Coronary artery (tissue), 2 donors: ENCODE data around the gene ATF7.

Source experiments
- DNase-seq: peaks from one replicate; pipeline ENCODE4 v3.0.0-alpha.2; 2017; ENCODE audit warnings: low spot score
- H3K27ac ChIP-seq, 2 donors: fragments of 200-600 bp; sonication (generic); one replicate each; pipeline ENCODE4 v1.5.1; 2016 to 2019
- H3K4me3 ChIP-seq: fragments of 200-600 bp; sonication (generic); 2 replicates; pipeline ENCODE4 v1.5.1; 2016; ENCODE audit warnings: mild to moderate bottlenecking, moderate library complexity
- TF ChIP-seq, protein P1 (sequence below): fragments of 200-600 bp; sonication (generic); IDR thresholded peaks from one replicate; pipeline ENCODE4 v1.5.1; 2019; ENCODE audit warnings: antibody characterized with exemption

Gene ATF7

DNA sequence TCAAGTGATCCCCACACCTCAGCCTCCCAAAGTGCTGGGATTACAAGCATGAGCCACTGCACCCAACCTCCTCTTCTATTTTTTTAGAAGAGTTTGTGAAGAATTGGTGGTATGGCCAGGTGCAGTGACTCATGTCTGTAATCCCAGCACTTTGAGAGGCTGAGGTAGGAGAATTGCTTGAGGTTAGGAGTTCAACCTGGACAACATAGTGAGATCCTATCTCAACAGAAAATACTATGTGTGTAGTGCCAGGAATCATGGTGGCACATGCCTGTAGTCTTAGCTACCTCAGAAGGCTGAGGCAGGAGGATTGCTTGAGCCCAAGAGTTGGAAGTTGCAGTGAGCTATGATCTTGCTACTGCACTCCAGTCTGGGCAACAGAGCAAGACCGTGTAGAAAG is 5.5 kb upstream of the ATF7 start:
- TF ChIP-seq, protein P1, sequence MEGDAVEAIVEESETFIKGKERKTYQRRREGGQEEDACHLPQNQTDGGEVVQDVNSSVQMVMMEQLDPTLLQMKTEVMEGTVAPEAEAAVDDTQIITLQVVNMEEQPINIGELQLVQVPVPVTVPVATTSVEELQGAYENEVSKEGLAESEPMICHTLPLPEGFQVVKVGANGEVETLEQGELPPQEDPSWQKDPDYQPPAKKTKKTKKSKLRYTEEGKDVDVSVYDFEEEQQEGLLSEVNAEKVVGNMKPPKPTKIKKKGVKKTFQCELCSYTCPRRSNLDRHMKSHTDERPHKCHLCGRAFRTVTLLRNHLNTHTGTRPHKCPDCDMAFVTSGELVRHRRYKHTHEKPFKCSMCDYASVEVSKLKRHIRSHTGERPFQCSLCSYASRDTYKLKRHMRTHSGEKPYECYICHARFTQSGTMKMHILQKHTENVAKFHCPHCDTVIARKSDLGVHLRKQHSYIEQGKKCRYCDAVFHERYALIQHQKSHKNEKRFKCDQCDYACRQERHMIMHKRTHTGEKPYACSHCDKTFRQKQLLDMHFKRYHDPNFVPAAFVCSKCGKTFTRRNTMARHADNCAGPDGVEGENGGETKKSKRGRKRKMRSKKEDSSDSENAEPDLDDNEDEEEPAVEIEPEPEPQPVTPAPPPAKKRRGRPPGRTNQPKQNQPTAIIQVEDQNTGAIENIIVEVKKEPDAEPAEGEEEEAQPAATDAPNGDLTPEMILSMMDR, result no peak
- no peak for DNase-seq
- H3K4me3 ChIP-seq, result no peak overlapping the region
- no peak overlapping the region for H3K27ac ChIP-seq

- DNase-seq, result no peak
- Histone ChIP-seq H3K27ac (no peak overlapping the region), H3K4me3 (no peak overlapping the region)
- TF ChIP-seq, protein P1, result no peak
These were observed 1.7 kb upstream of the ATF7 start for GRCh38 chr12:53627919-53628318.

- TF ChIP-seq, protein P1, result no peak
- DNase-seq, result no peak
- peak overlapping the region; percentile 73 to 92 for H3K27ac ChIP-seq
- peak overlapping the region; percentile 73 for H3K4me3 ChIP-seq
These were observed 554 bp upstream of the ATF7 start for GRCh38 chr12:53626702-53627169.

DNA sequence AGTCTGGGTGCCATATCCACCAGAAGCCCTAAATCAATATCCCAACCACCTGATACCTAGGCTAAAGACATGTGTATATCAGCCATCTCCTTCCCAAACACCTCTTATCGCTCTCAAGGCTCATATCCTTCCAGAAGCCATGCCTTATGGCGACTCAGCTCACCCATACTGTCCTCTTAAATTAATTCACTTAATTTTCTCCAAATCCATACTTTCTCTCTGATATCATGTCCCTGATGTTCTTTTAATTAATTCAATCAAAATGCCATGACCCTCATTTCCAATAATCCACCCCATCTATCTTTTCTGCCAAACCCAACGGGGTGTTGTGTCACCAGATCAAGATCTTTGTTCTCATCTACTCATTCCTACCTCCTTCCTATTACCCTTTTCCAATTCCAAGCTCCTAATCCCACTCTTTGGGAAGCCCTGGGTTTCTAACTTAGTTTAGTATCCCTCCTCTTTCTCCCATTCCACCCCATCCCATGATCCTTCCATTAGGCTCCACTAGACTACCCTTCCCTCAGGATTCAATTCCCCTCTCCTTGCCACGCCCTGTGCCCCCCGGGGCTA is 723 bp downstream of the ATF7 start:
- Histone ChIP-seq H3K27ac (peak overlapping the region; percentile 73 to 92), H3K4me3 (peak overlapping the region; percentile 73)
- TF ChIP-seq, protein P1, result no peak
- DNase-seq, result no peak

DNA sequence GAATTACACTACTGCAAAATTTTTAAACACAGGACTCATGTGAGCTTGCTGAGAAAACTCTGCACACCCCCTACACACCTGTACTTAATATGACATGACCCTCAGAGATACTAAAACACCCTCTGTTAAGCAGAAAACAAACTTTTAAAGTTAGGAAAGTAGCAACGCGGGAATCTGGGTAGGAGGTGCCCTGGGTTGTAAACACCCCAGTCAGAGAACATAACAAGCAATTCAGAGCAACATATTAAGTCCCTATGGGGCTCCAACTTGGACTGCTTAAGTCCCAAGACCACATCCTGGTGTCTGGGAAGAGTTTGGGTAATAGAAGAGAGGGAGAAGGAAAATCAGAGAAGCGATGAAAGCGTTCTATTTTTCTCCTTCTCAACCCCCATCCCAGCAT is 1.2 kb downstream of the ATF7 start:
- Histone ChIP-seq H3K4me3 (peak overlapping the region; percentile 73), H3K27ac (peak overlapping the region; percentile 73 to 92)
- TF ChIP-seq, protein P1, result no peak
- no peak for DNase-seq

DNA sequence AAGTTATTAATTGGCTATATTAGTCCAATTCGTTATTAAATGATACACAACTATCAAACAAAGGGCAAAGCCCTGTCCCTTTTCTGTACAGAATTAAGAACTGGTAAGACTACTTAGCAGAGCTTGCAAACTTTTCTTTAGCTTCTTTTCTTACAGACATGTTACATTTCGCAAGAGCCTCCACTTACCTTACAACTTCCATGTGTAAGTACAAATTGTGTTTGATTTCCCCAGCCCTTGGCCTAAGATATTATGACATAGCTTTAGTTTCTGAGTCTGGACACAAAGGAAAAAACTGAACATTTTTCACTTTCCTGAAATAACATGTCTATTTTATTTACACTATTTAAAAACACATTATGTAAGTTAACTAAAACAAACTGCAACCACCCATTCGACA is 1.7 kb downstream of the ATF7 start:
- Histone ChIP-seq H3K4me3 (peak overlapping the region; percentile 73), H3K27ac (peak overlapping the region; percentile 73 to 92)
- TF ChIP-seq, protein P1, result no peak
- DNase-seq, result no peak
